ENCODE results near the gene TPI1.
A peak's percentile ranks its signal among the peaks of the same experiment; 100 is the strongest.
"Not testable (repeated sequence)": the region's sequence is repeated elsewhere in the genome, so short reads cannot be mapped to it uniquely, and the experiment has no call there.

Gene TPI1

GRCh38 chr12:6896846-6897435 is 29.6 kb downstream of the TPI1 start:
- DNase-seq = no peak

- DNase-seq = no peak
Measured at GRCh38 chr12:6899427-6899826, 32.1 kb downstream of the TPI1 start.

GRCh38 chr12:6899837-6900519 is 32.6 kb downstream of the TPI1 start:
- DNase-seq = peak; percentile 22

- DNase-seq = no peak
Measured at GRCh38 chr12:6902448-6902847, 35.1 kb downstream of the TPI1 start.

GRCh38 chr12:6903722-6904121 is 36.4 kb downstream of the TPI1 start:
- no peak for DNase-seq

GRCh38 chr12:6904280-6905276 is 37.2 kb downstream of the TPI1 start, which contains the start of gene LRRC23:
LRRC23 (plus strand) TSS chr12:6904822; CDS start chr12:6905634, 812 bp downstream.
- peak; percentile 97 for DNase-seq

- no peak for DNase-seq
Measured at GRCh38 chr12:6905414-6906040, 38.2 kb downstream of the TPI1 start.

GRCh38 chr12:6908141-6908540 is 40.8 kb downstream of the TPI1 start:
- not testable (repeated sequence) for DNase-seq

GRCh38 chr12:6909421-6910145 is 42.3 kb downstream of the TPI1 start:
- no peak for DNase-seq

GRCh38 chr12:6912164-6912935 is 45.0 kb downstream of the TPI1 start:
- no peak for DNase-seq

GRCh38 chr12:6914246-6914946 is 47.1 kb downstream of the TPI1 start, which contains the start of gene ENO2:
ENO2 (plus strand) TSS chr12:6914580; CDS start chr12:6915833, 1,253 bp downstream.
- DNase-seq = peak; percentile 81

GRCh38 chr12:6914947-6915788 is 47.8 kb downstream of the TPI1 start:
- no peak for DNase-seq

- DNase-seq = no peak
Measured at GRCh38 chr12:6915789-6916285, 48.5 kb downstream of the TPI1 start.

- DNase-seq = no peak
Measured at GRCh38 chr12:6916426-6917200, 49.3 kb downstream of the TPI1 start.

GRCh38 chr12:6917491-6918231 is 50.3 kb downstream of the TPI1 start:
- DNase-seq = no peak

- DNase-seq = no peak
Measured at GRCh38 chr12:6919588-6919987, 52.3 kb downstream of the TPI1 start.
